ENCODE measurements around the gene GPA33.

Gene GPA33

DNA sequence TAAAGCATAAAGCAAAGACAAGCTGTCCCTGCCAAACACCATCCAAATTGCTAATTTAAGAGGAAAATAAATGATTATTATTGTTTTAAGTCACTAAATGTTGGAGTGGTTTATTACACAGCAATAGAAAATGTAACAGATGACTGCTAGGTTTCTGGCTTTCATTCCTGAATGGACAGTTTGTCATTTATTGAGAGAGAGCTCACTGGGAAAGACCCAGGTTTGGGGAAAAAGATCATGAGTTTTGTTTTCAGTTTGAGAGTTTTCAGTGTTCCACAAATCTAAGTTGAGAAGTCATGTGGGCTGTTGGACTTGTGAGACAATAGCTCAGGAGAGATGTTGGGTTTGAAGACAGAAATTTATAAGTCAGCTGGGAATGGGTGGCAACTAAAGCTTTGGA, 5.4 kb downstream of the GPA33 start:
- no peak for DNase-seq

DNA sequence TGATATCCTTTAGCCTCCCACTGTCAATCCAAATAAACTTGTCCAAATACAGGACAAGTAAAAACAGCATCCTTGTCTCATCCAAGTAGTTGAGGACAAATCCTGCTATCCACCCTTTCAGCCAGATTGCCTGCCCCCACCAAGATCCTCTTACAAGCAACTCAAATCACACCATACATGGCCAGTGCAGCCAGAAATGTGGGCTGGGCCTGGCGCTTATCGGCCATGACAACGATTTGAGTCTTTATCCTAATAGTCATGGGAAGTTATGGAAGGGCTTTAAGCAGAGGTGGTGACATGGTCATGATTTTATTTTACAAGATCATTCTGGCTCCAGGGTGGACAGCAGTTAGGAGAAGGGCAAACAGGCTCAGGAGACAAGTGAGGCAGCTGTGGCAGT, 6.3 kb downstream of the GPA33 start:
- DNase-seq: no peak

DNA sequence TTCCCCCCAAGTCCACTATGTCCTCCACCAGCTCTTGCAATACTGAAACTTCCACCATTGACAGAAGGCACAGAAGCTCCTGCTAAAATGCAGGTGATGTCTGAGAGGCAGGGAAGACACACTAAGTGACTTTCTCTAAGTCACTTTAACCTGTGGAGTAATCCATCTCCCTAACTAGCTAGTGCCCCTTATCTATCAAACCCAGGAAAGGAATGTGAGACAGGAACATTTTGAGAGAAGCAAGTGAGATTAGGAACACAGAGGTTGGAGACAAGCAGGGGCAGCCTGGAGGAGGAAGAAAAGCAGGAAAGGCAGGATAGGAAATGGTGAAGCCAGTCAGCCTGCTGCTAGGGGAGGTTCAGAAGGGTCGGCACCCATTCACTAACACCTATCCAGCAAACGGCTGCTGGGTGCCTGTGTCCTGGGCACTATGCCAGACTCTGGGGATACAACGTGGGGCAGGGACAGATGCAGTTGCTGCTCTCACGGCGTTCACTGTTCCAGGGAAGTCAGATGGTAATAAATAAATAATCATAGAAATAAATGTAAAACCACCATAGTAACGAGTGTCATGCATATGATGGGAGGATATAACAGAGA, 7.0 kb downstream of the GPA33 start:
- DNase-seq: no peak

DNA sequence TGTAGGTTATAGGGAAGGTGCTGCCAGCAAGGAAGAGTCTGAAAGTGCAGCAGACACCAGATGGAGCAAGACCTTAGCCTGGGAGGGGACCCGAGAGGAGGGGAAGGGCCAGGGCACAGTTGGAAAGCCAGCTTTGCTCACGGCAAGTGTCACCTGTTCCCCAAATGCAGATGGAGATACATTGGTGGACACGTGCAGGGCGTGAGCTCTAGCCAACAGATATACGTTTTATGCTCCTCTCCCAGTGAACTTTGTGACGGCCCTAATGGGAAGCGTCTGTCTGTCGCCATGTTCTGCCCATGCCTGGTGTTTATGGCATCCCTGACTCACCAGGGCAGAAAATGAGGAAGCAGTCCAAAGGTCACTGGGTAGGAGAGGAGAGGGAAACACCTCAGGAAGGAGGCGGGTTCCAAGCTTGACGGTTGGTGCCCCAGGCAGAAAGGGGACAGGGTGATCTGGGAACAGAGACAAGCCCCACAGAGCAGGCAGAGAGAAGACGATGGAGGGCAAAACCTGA, 7.6 kb downstream of the GPA33 start:
- no peak for DNase-seq

DNA sequence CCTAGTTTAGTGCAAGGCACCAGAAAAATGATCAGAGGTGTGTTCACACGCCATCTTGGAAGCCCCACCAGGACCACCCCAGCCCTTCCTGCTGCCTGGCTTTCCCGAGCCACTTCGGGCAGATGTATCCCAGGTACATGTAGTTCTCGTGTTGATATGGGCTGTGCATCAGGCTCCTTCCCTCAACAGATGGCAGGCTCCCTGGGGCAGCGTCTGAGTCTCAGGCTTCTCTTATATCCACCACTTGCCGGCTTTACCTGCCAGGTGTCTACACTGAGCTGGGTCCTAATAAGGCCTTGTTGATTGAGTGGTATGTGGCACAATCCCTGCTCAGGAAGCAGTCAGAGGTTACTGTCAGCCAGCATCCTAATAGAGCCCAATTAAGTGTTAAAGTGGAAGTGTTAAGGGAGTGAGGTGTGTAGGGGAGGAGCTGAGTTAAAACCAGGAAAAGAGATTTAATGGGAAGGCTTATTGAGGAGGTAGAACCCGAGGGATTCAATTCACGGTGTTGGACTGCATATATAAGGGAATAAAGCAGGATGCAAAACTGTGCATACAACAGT, 8.5 kb downstream of the GPA33 start:
- no peak for DNase-seq

DNA sequence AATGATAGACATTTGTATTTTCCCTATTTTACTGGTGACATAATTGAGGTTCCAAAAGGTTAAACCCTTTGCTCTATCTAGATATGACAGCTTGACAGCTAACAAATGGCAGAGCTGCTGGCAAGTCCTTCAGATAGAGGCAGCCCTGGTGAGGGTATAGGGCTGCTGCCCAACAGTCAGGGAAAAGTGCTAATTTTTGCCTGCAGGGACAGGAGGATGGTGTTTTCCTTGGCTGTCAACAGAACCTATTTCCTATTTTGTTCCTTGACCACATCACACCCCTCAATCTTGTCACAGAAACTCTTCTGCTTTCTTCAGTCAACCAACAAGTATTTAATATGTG, 12.3 kb downstream of the GPA33 start:
- DNase-seq: no peak

DNA sequence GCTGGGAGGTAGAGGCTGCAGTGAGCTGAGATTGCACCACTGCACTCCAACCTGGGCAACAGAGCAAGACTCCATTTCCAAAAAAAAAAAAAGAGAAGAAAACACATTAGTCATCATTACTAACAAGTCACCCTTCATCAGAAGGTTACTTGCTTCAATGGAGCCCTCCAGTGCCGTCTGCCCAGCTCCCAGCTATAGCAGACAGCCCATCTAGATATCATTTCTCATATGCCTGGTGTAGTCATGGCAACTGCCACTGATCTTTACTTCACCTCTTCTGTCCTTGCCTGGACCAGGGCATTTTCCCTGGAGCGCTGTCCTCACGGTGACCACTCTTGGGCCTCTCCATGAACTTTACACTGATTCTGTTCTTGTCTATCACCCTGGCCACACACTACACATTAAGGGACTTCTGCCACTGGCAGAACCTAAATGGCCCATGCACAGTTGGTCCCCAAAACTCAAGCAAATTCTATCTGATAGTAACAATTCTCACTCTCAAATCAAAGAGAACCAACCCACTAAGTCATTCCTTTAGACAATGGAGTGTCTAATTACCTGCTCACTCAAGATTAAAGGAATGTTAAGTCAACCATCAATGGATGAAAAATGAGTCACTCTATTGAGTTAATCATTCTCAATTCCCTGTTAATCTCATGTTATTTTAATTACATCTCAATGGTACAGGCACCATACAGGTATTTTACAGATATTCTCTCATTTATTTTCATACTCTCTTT, 12.9 kb downstream of the GPA33 start:
- no peak for DNase-seq

DNA sequence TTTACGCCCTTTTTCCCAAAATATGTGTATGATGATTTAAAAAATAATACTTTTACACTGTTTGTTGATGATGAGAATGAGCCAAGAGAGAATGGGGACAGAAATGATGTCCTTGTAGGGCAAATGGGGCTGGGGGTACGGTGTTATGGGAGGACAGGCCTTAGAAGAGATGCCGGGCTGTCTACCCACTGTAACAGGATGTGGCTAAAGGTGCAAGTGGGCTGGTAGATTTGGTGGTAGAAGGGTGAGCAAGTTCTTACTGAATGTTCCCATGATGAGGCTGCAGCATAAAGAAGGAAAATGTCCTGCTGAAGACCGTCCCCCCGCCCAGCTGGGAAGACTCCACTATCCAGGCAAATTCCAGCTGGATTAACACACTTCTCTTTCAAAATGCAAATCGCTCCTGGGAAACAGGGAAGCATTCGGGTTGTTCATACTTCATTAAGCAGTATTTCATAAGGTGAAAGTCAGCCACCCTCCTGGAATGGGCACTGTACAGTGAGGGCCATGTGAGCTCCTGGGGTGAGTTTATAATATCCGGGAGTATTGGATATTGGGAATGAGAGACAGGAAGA, 14.0 kb downstream of the GPA33 start:
- peak; percentile 13 for DNase-seq

DNA sequence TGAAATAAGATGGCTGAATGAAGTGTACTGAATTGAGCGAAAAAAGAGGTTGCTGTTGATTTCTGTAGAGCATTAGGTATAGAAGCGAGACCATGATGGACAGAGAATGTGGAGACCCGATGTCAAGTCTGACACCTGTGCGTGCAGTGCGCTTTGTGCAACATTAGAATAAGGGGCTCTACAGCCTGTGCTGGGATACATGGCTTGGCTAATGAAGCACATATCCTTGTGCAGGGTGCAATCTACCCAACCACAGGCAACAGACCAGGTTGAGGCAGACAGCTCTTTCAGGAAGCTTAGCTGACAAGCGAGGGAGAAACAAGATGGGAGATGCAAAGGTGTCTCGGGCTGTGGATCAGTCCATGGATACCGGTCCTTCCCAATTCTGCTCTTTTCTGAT, 18.9 kb downstream of the GPA33 start:
- DNase-seq: no peak

DNA sequence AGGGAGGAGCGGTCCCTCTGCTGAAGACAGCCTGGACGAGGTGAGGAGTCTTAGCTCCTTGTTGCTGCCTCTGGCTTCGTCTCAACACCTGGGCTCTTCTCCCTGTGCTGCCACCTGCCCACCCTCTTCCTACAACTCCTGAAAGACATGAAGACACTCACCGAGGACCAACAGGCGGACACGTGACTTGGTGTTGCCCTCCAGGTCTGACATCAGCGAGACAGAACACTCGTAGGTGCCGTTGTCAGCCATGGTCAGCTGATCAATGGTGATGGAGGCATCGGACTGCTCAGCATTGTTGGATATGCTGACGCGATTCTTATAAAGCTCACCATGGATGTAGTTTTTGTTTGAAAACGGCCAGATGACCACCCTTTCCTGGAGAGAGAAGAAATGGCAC, 21.4 kb downstream of the GPA33 start:
- DNase-seq: no peak

DNA sequence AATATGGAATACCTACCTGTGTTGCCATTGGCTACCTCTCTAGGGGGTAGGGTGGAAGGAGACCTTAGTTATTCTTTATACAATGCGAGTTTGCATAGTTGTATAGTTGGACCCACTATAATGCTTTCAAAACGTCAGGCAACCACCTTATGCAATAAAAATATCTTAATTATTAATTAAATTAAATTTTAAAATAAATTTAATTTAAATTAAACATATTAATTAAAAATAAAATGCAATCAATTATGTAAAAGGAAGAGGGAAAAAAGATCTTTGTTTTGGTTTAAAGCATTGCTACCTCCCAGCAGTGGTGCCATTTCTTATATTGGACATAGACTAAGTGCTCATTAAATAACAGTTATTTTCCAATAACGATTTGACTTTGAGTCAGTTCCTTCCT, 22.3 kb downstream of the GPA33 start:
- no peak for DNase-seq

DNA sequence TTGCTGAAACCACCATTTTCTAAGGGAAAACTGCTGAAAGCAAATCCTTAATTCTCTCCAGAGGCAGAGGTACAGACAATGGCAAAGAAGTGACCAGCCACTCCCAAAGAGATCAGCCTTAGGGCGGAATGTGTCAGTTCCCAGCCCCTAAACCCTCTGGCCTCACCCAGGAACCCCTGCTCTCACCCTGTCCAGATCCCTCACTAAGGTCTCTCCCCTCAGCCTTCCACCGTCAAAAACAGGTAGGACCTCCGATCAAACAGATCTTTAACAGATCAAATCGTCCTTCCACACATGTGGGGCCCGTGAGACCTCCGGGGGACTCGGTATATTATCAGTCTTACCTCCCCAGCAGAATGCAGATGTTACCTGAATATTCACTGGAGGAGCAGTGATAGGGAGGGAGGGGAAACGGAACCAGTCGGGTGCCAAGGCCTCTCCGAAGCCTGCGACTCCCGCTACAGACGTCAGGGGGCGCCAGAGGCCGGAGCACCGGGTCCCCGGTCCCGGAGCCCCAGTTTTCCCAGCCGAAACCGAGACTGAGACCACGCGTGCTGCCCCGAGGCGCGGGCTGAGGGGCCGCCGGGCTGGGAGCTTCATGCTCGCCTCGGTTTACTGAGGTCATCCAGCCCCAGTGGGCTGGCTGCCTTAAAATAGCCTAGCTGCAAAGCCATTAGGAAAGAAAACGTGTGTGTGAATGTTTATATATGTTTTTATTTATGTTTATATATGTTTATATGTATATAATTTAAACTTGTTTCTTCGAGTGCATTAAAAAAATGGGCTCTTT, 23.6 kb downstream of the GPA33 start:
- peak; percentile 83 for DNase-seq

DNA sequence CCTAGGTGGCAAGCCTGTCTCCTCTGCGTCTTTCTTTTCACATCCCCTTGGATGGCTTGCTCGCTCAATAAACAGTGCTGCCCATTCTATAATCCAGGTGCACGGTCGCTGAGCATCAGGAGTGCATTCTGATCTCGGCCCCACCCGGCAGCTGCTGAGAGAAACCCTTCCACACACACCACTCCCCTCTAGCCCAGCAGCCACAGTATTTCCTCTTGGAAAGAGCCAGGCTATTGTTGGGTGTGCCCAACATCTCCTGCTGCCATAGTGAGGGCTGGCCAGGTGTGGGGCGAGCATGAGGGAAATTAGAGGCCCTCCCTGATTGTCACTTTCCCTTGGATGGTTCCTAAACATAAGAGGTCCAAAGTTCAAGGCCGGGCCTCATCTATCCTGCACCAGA, 24.7 kb downstream of the GPA33 start:
- DNase-seq: no peak

DNA sequence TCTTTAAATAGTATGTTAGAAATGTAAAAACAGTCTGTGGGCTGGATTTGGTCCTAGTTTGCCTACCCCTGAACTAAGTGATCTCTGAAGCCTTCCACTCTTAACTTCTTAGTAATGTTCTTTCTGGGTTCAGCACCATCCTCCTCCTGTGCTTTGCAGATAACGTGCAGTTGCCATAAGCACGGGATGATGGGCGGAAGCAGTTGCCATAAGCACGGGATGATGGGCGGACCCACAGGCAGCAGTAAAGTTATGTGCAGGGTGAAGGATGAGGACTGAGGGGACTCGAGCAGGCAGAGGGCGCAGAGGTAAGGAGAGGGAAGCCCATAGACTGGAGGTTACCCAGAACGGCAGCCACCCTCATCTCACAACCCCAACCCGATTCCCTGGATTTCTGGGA, 25.6 kb downstream of the GPA33 start:
- no peak for DNase-seq

DNA sequence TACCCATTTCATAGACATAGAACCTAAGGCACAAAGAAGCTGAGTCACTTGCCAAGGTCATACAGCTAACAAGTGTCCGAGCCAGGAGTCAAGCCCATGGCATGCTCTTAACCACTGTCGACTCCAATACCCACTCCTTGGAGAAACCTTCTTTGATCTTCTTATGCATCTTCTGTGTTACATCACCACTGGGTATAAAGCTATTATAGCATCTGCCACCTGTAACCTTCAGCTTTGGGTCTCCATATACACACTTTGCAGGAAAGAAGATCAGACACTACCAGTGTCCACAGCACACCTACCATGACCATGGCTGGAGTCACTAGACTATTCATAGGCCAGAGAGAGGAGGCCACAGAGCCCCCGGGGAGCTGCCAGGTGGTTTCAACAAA, 29.1 kb downstream of the GPA33 start:
- no peak for DNase-seq

DNA sequence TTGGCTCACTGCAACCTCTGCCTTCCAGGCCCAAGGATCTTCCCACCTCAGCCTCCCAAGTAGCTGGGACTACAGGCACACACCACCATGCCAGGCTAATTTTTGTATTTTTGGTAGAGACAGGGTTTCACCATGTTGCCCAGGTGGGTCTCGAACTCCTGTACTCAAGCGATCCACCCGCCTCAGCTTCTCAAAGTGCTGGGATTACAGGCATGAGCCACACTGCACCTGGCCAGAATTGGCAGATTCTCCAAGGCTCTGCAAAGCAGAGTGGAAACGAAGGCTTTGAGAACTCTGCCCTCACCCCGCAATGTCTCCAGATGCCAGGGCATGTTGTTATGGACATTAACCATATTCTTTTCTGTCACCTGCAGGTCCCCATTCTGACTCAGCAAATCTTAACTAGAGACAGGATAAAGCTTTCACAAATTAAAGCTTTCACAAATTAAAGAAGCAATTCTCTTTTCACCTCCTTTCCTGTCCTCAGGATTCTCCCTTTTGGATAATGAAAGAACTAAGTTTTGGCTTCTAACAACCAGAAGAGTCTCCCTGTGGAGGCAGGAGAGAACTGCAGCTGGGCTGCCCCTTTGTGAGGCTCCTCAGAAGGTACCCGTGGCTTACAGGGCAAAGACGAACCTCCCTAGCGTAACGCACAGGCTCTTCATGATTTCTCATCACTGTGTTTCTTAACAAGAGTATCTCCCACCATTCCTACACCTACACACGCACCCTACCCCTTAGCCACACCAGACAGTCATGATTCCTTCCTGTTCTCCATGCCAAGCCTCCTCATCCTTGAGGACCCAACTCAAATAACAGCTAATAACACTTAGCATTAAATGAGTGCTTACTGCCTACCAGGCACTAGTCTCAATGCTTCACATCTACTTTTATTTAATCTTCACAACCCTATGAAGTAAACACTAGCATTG, 29.8 kb downstream of the GPA33 start:
- no peak for DNase-seq

DNA sequence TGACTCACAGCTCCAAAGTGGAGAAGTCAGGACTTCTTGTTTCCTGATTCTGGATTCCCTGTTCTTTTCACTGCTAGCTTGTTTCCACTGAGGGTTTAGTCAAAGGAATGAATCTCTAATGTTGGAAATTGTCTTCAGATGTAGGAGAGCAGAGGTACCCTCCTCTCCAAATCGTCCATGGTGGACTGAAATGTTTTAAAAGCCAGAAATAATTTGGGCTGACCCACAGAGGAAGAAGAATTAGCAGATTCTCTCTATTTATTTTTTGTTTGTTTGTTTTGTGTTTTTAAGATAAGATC, 30.4 kb downstream of the GPA33 start:
- no peak for DNase-seq

DNA sequence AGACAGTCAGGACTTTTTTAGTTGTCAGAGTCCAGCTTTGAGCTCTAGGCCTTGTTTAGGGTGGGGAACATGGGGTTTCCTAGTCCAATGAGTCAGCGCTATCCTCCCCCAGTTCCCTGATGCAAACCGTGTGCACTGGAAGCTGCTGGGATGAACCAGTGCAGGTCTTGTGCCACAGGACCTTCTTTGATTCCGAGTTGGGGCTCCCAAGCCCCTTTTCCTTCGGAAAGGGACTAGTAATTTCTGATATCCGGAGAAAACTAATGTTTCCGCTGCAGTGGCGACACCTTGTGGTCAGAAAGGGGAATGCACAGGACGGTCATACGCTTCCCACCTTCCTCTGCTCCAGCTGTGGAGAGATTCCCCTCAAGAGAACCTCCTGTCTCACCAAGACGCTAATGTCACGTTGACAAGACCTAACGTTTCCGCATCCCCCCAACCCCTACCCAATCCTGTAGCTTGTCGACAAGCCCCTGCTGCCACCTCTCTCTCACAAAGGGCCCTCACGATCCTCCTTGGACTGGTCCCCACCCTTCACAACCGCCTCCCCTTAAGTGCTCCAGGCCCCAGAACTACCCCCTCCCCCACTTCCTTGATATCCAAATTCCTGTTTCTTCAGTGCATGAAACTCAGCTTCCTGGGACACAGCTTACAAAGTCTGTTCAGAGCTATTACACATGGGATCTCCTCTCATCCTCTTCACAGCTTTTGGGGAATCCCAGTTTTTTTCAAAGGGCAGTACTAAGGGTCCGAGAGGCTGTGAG, 30.9 kb downstream of the GPA33 start:
- peak; percentile 69 for DNase-seq

DNA sequence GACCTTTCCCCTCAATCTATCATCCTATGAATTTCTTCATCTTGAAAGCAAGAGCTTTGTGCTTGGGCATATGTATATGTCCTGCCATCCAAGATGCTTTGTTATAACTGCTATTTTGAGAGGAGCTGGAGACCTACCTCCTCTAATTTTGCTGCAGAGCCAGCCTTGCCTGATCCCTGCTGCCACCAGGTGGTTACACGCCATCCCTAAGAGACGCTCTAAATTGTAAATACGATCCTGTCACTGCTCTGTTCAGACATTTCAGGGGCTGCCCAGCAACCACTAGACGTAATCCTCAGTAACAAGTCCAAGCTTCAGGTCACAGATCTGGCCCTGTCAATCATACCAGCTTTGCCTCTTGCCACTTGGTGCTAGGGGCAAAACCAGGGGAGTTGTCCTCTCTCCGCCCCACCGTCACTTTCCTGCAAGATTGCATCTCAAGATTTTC, 32.9 kb downstream of the GPA33 start:
- no peak for DNase-seq

DNA sequence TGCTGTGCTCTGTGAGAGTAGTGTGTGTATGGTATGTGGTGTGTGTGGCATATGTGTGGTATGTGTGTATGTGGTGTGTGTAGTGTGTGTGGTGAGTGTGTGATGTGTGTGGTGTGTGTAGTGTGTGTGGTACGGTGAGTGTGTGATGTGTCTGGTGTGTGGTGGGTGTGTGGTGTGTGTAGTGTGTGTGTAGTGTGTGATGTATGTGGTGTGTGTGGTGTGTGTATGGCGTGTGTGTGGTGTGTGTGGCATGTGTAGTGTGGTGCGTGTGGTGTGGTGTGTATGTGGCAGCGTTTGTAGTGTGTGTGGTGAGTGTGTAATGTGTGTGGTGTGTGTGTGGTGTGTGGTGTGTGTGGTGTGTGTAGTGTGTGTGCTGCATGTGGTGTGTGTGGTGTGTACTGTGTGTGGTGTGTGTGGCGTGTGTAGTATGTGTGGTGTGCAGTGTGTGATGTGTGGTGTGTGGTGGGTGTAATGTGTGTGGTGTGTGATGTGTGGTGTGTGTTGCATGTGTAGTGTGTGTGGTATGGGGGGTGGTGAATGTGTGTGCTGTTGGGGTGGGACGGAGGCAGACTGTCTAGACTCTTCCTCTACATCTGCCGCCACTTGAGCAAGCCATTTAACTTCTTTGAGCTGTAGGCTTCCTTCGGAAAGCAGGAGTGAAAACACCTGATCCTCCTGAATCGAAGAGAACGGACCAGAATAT, 33.5 kb downstream of the GPA33 start:
- no peak for DNase-seq

Data from CD4-positive, alpha-beta T cell treated with Interleukin-12 subunit alpha and Interleukin-12 subunit beta, for 1 hour (primary cell).